Smooth muscle cell (in vitro differentiated cells): ENCODE measurements around the gene TCTN2. TPM values are rescaled to one million over a fixed set of nuclear protein-coding genes. Genes with fewer than 3 reads are reported as not detected.

Experiments
- DNase-seq: peaks from one replicate; lab custom pipeline; 2025; ENCODE audit not compliant: unreplicated experiment; lab: John Stamatoyannopoulos, UW
- H2AFZ ChIP-seq: fragments of 200-600 bp; sonication (generic); 2 replicates; pipeline ENCODE4 v1.6.0; 2016; ENCODE audit warnings: antibody characterized with exemption, low read depth, mild to moderate bottlenecking
- H3F3A ChIP-seq: fragments of 200-600 bp; sonication (generic); 2 replicates; pipeline ENCODE4 v1.6.0; 2017; ENCODE audit warnings: antibody characterized with exemption, low read depth
- H3K27ac ChIP-seq: fragments of 200-600 bp; sonication (generic); 2 replicates; pipeline ENCODE4 v1.5.1; 2016; ENCODE audit warnings: low read depth, mild to moderate bottlenecking
- H3K27me3 ChIP-seq: fragments of 200-600 bp; sonication (generic); 2 replicates; pipeline ENCODE4 v1.6.1; 2016; ENCODE audit warnings: low read depth, mild to moderate bottlenecking
- H3K36me3 ChIP-seq: fragments of 200-600 bp; sonication (generic); 2 replicates; pipeline ENCODE4 v1.5.1; 2016; ENCODE audit warnings: low read depth
- H3K4me1 ChIP-seq: fragments of 200-600 bp; sonication (generic); 2 replicates; pipeline ENCODE4 v1.5.1; 2016; ENCODE audit warnings: low read depth
- H3K4me2 ChIP-seq: fragments of 200-600 bp; sonication (generic); 2 replicates; pipeline ENCODE4 v1.6.0; 2016; ENCODE audit warnings: mild to moderate bottlenecking
- H3K4me3 ChIP-seq: fragments of 200-600 bp; sonication (generic); 2 replicates; pipeline ENCODE4 v1.5.1; 2016; ENCODE audit warnings: mild to moderate bottlenecking
- H3K79me2 ChIP-seq: fragments of 200-600 bp; sonication (generic); 2 replicates; pipeline ENCODE4 v1.6.0; 2016; ENCODE audit warnings: low read depth, mild to moderate bottlenecking
- H3K9ac ChIP-seq: fragments of 200-600 bp; sonication (generic); 2 replicates; pipeline ENCODE4 v1.6.0; 2016; ENCODE audit warnings: low read depth
- H3K9me3 ChIP-seq: fragments of 200-600 bp; sonication (generic); replicated peaks from 2 replicates; pipeline ENCODE4 v1.5.1; 2016; ENCODE audit warnings: low read depth
- H4K20me1 ChIP-seq: fragments of 200-600 bp; sonication (generic); 2 replicates; pipeline ENCODE4 v1.6.0; 2016; ENCODE audit warnings: low read depth
- CTCF ChIP-seq: fragments of 200-600 bp; sonication (generic); IDR thresholded peaks from 2 replicates; pipeline ENCODE4 v1.5.1; 2017; ENCODE audit warnings: borderline replicate concordance, mild to moderate bottlenecking, antibody characterized with exemption; ENCODE audit not compliant: insufficient read depth, poor library complexity, severe bottlenecking
- WGBS: methylation state at CpG from one replicate; pipeline ENCODE4 v1.1.7; 2016; ENCODE audit warnings: low lambda C conversion rate; 5-methylcytosine and 5-hydroxymethylcytosine counted together
- polyA plus RNA-seq: library from polyadenylated mRNA; unstranded; fragments of >200 nt; fragmentation: Nextera tagmentation; extraction: Ambion mirVana; gene quantifications from 2 replicates; pipeline ENCODE4 v1.2.1, GENCODE V29; 2016
- total RNA-seq: library from RNA; depleted of rRNA; stranded (reverse); fragments of >200 nt; gene quantifications from 2 replicates; pipeline ENCODE4 v1.2.3, GENCODE V29; 2014

The TCTN2 gene
- total and polyA plus RNA-seq, 2 experiments from 2014 or later = 2.8 to 11.5 TPM

GRCh38 chr12:123726244-123726643 lies 55.3 kb downstream of the TCTN2 start:
- WGBS = 92% methylated on average over 2 of the region's 2 CpGs
- H3K9ac ChIP-seq = no peak overlapping the region
- no peaks in the 10 kb centered on the region for H3K79me2 ChIP-seq
- no peaks in the 10 kb centered on the region for H3K27me3 ChIP-seq
- TF ChIP-seq CTCF = no peak
- no peak overlapping the region for H3K4me3 ChIP-seq
- H3K27ac ChIP-seq = no peak overlapping the region
- H3K36me3 ChIP-seq = peaks cover 17% of the 10 kb centered on the region
- H3K4me1 ChIP-seq = no peaks in the 10 kb centered on the region
- H3K9me3 ChIP-seq = no peaks in the 10 kb centered on the region
- H3F3A ChIP-seq = no peaks in the 10 kb centered on the region
- DNase-seq = no peak
- H3K4me2 ChIP-seq = no peak overlapping the region
- no peak overlapping the region for H2AFZ ChIP-seq
- no peaks in the 10 kb centered on the region for H4K20me1 ChIP-seq

- no peak for TF ChIP-seq CTCF
- Histone ChIP-seq H3K9me3 (no peaks in the 10 kb centered on the region), H4K20me1 (no peaks in the 10 kb centered on the region), H3K36me3 (peaks cover 17% of the 10 kb centered on the region), H3K9ac (no peak overlapping the region), H3F3A (no peaks in the 10 kb centered on the region), H3K4me3 (no peak overlapping the region), H3K4me2 (no peak overlapping the region), H2AFZ (no peak overlapping the region), H3K4me1 (no peaks in the 10 kb centered on the region), H3K27ac (no peak overlapping the region), H3K79me2 (no peaks in the 10 kb centered on the region), H3K27me3 (no peaks in the 10 kb centered on the region)
- no peak for DNase-seq
- 98% methylated on average over 2 of the region's 2 CpGs for WGBS
Observed at GRCh38 chr12:123726962-123727361, 56.0 kb downstream of the TCTN2 start.

GRCh38 chr12:123727878-123728277 lies 57.0 kb downstream of the TCTN2 start:
- no peak for TF ChIP-seq CTCF
- DNase-seq = no peak
- H3F3A ChIP-seq = no peaks in the 10 kb centered on the region
- no peaks in the 10 kb centered on the region for H3K27me3 ChIP-seq
- H3K9me3 ChIP-seq = no peaks in the 10 kb centered on the region
- WGBS = 91% methylated on average over 3 of the region's 3 CpGs
- H3K36me3 ChIP-seq = peaks cover 17% of the 10 kb centered on the region
- no peak overlapping the region for H2AFZ ChIP-seq
- H3K79me2 ChIP-seq = no peaks in the 10 kb centered on the region
- no peaks in the 10 kb centered on the region for H3K4me1 ChIP-seq
- H3K4me3 ChIP-seq = no peak overlapping the region
- H3K27ac ChIP-seq = no peak overlapping the region
- no peaks in the 10 kb centered on the region for H4K20me1 ChIP-seq
- no peak overlapping the region for H3K9ac ChIP-seq
- no peak overlapping the region for H3K4me2 ChIP-seq

- no peaks in the 10 kb centered on the region for H3K4me1 ChIP-seq
- no peak overlapping the region for H3K4me3 ChIP-seq
- no peaks in the 10 kb centered on the region for H4K20me1 ChIP-seq
- H3K4me2 ChIP-seq = no peak overlapping the region
- H3K9me3 ChIP-seq = no peaks in the 10 kb centered on the region
- TF ChIP-seq CTCF = no peak
- no peak overlapping the region for H3K27ac ChIP-seq
- WGBS = 98% methylated on average over 2 of the region's 2 CpGs
- H3K27me3 ChIP-seq = no peaks in the 10 kb centered on the region
- no peaks in the 10 kb centered on the region for H3K79me2 ChIP-seq
- H2AFZ ChIP-seq = no peak overlapping the region
- peaks cover 11% of the 10 kb centered on the region for H3K36me3 ChIP-seq
- DNase-seq = no peak
- H3K9ac ChIP-seq = no peak overlapping the region
- H3F3A ChIP-seq = no peaks in the 10 kb centered on the region
Observed at GRCh38 chr12:123731596-123731995, 60.7 kb downstream of the TCTN2 start.
